OCI-LY3 (cell line): Measurements from ENCODE around the gene SLC16A9.

ENCODE experiments used
- H2AFZ ChIP-seq: fragments of 200-600, 300-600 bp; shearing (Covaris generic); 2 replicates; pipeline ENCODE4 v1.6.0; 2014; ENCODE audit warnings: antibody characterized with exemption, low read depth, low read length
- H3K27ac ChIP-seq: fragments of 200-600, 300-600 bp; sonication (generic); 2 replicates; pipeline ENCODE4 v1.5.1; 2014; ENCODE audit warnings: mild to moderate bottlenecking, low read length, moderate library complexity, mixed read lengths
- H3K27me3 ChIP-seq: fragments of 200-600, 300-600 bp; sonication (generic); 2 replicates; pipeline ENCODE4 v1.6.1; 2014; ENCODE audit warnings: low read depth, low read length, mixed read lengths
- H3K36me3 ChIP-seq: fragments of 200-600, 300-600 bp; sonication (generic); replicated peaks from 2 replicates; pipeline ENCODE3; 2014; ENCODE audit warnings: low read depth, low read length, mixed read lengths
- H3K4me1 ChIP-seq: fragments of 300-600, 200-600 bp; sonication (generic); 2 replicates; pipeline ENCODE4 v1.6.1; 2014; ENCODE audit warnings: low read length, mixed read lengths
- H3K4me2 ChIP-seq: fragments of 200-600, 300-600 bp; sonication (generic); 2 replicates; pipeline ENCODE4 v1.6.1; 2014; ENCODE audit warnings: low read length, mixed read lengths
- H3K4me3 ChIP-seq: fragments of 300-600, 200-600 bp; sonication (generic); 2 replicates; pipeline ENCODE4 v1.5.1; 2014; ENCODE audit warnings: antibody characterized with exemption, mild to moderate bottlenecking, low read length, moderate library complexity
- H3K79me2 ChIP-seq: fragments of 300-600, 200-600 bp; shearing (Covaris generic); 2 replicates; pipeline ENCODE4 v1.6.1; 2014; ENCODE audit warnings: mild to moderate bottlenecking, low read length, mixed read lengths
- H3K9ac ChIP-seq: fragments of 300-600, 200-600 bp; shearing (Covaris generic); 2 replicates; pipeline ENCODE4 v1.6.0; 2014; ENCODE audit warnings: mild to moderate bottlenecking, low read length, moderate library complexity
- H3K9me3 ChIP-seq: fragments of 200-600, 300-600 bp; shearing (Covaris generic); 2 replicates; pipeline ENCODE4 v1.6.1; 2014; ENCODE audit warnings: low read length, mixed read lengths; ENCODE audit not compliant: insufficient read depth
- H4K20me1 ChIP-seq: fragments of 200-600, 300-600 bp; sonication (generic); 2 replicates; pipeline ENCODE4 v1.6.1; 2016; ENCODE audit warnings: low read length, mixed read lengths; ENCODE audit not compliant: insufficient read depth
- CTCF ChIP-seq: fragments of 200-600, 300-600 bp; sonication (generic); IDR thresholded peaks from 2 replicates; pipeline ENCODE4 v1.5.1; 2014; ENCODE audit warnings: antibody characterized with exemption, low read length, low read depth
- EZH2phosphoT487 ChIP-seq: fragments of 200-600 bp; shearing (Covaris generic); IDR thresholded peaks from 2 replicates; pipeline ENCODE4 v1.6.1; 2018; ENCODE audit warnings: antibody characterized with exemption, mixed run types, low read depth

SLC16A9 gene

GRCh38 chr10:59678884-59679301 is 30.8 kb downstream of the SLC16A9 start:
- TF ChIP-seq EZH2phosphoT487 (no peak), CTCF (no peak)
- peaks cover 29% of the 10 kb centered on the region for H3K4me1 ChIP-seq
- no peaks in the 10 kb centered on the region for H4K20me1 ChIP-seq
- H3K4me3 ChIP-seq = peak overlapping the region; percentile 36; the same call in 1 of the 2 replicates
- H3K9me3 ChIP-seq = no peaks in the 10 kb centered on the region
- H3K79me2 ChIP-seq = peaks cover 7% of the 10 kb centered on the region; the same call in 1 of the 2 replicates
- H3K27ac ChIP-seq = peak overlapping the region; percentile 79
- peak overlapping the region; percentile 66 for H3K4me2 ChIP-seq
- no peak overlapping the region for H2AFZ ChIP-seq
- peaks cover 15% of the 10 kb centered on the region for H3K36me3 ChIP-seq
- no peaks in the 10 kb centered on the region for H3K27me3 ChIP-seq
- H3K9ac ChIP-seq = peak overlapping the region; percentile 25; the same call in 1 of the 2 replicates

GRCh38 chr10:59677253-59677831 is 32.3 kb downstream of the SLC16A9 start:
- Histone ChIP-seq H3K9me3 (no peaks in the 10 kb centered on the region), H3K4me3 (peak overlapping the region; percentile 8), H3K4me1 (peaks cover 41% of the 10 kb centered on the region), H2AFZ (0 out of 2 replicates have a peak overlapping the region, but pooled peaks have one; percentile 6), H3K27ac (peak overlapping the region; percentile 72), H3K9ac (no peak overlapping the region), H3K27me3 (no peaks in the 10 kb centered on the region), H4K20me1 (no peaks in the 10 kb centered on the region), H3K4me2 (peak overlapping the region; percentile 43), H3K79me2 (peaks cover 7% of the 10 kb centered on the region; the same call in 1 of the 2 replicates), H3K36me3 (peaks cover 18% of the 10 kb centered on the region)
- TF ChIP-seq EZH2phosphoT487 = no peak

GRCh38 chr10:59675812-59676211 is 33.8 kb downstream of the SLC16A9 start:
- H3K9me3 ChIP-seq = no peaks in the 10 kb centered on the region
- no peak overlapping the region for H3K27ac ChIP-seq
- no peak overlapping the region for H2AFZ ChIP-seq
- peaks cover 7% of the 10 kb centered on the region; the same call in 1 of the 2 replicates for H3K79me2 ChIP-seq
- no peak overlapping the region for H3K4me2 ChIP-seq
- peaks cover 25% of the 10 kb centered on the region for H3K36me3 ChIP-seq
- H3K4me3 ChIP-seq = no peak overlapping the region
- no peak overlapping the region for H3K9ac ChIP-seq
- no peaks in the 10 kb centered on the region for H4K20me1 ChIP-seq
- peaks cover 51% of the 10 kb centered on the region for H3K4me1 ChIP-seq
- no peaks in the 10 kb centered on the region for H3K27me3 ChIP-seq
- TF ChIP-seq CTCF (peak; percentile 17; the same call in 1 of the 2 replicates), EZH2phosphoT487 (no peak)

- no peak for TF ChIP-seq CTCF
- TF ChIP-seq EZH2phosphoT487 = no peak
- Histone ChIP-seq H3K27me3 (no peaks in the 10 kb centered on the region), H3K9me3 (no peaks in the 10 kb centered on the region), H3K27ac (no peak overlapping the region), H2AFZ (no peak overlapping the region), H4K20me1 (no peaks in the 10 kb centered on the region), H3K4me1 (peaks cover 44% of the 10 kb centered on the region), H3K36me3 (peaks cover 23% of the 10 kb centered on the region), H3K4me3 (no peak overlapping the region), H3K79me2 (peaks cover 7% of the 10 kb centered on the region; the same call in 1 of the 2 replicates), H3K4me2 (no peak overlapping the region), H3K9ac (no peak overlapping the region)
Observed at GRCh38 chr10:59674215-59674836, 35.3 kb downstream of the SLC16A9 start.
